HT-29 (cell line): ENCODE results near the gene CTAG1A. TPM values are rescaled to one million over a fixed set of nuclear protein-coding genes. Genes with fewer than 3 reads are reported as not detected.
"Not testable (repeated sequence)": the region's sequence is repeated elsewhere in the genome, so short reads cannot be mapped to it uniquely, and the experiment has no call there.

ENCODE experiments used
- DNase-seq: peaks from one replicate; pipeline ENCODE4 v3.0.0-alpha.2; 2015; ENCODE audit warnings: low spot score
- total RNA-seq: library from RNA; depleted of rRNA; stranded (reverse); fragments of >200 nt; shearing (Covaris generic); gene quantifications from 2 replicates; pipeline ENCODE4 v1.2.3, GENCODE V29; 2014

The CTAG1A gene
- total RNA-seq, 1 experiment from 2014 or later = not detected

DNA sequence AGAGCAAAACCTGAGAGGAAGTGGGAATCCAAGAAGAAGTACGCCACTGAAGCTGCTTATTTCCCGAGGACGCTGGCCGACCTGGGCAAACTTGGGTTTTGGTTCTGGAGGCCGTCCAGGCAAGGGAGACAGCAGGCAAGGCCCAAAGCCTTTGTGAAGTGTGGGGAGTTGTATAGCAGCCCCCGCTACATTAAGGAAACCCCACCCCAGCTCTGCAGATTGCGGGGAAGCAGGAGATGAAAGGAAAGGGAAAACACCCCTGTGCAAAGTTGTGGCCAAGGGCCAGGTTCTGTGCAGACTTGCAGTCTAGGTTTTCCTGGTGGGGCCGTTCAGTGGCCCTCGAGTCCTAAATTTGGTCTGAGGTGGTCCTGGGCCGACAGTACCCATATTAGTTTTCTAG is 11.9 kb upstream of the CTAG1A start:
- DNase-seq = not testable (repeated sequence)

GRCh38 chrX:154575076-154575475 is 9.9 kb upstream of the CTAG1A start:
- DNase-seq = not testable (repeated sequence)

- not testable (repeated sequence) for DNase-seq
Observed at GRCh38 chrX:154582994-154583393, 1.9 kb upstream of the CTAG1A start.

DNA sequence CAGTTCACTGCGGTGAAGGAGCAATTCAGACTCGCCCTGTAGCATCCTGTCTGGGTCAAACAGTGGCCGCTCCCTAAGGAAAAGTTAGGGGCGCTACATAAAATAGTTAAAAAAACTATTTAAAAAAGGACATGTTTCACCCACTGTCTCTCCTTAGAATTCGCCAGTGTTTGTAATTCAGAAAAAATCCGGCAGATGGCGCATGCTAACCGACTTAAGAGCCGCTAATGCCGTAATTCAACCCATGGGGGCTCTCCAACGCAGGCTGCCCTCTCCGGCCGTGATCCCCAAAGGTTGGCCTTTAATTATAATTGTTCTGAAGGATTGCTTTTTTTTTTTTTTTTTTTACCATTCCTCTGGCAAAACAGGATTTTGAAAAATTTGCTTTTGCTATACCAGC is 5.5 kb downstream of the CTAG1A start:
- not testable (repeated sequence) for DNase-seq

DNA sequence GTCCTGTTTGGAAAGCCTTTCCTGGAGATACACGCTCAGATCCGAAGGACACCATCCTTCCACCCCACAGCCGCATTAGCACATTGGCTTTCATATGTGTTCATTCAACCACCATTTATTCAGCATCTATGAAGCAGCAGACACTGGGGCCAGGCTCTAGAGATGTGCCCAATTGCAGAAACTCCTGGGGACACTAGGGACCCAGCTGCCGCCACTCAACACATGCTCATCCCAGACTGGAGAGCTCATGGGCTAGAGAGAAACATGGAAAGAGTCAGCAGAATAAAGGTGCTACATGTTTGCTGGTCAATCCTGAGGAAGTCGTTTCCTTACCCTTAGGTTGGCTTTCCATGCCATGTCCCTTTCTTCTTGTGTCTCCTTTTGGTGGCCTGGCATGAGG is 7.6 kb downstream of the CTAG1A start:
- DNase-seq = no peak

GRCh38 chrX:154593201-154593600 is 8.3 kb downstream of the CTAG1A start:
- DNase-seq = peak; percentile 0

DNA sequence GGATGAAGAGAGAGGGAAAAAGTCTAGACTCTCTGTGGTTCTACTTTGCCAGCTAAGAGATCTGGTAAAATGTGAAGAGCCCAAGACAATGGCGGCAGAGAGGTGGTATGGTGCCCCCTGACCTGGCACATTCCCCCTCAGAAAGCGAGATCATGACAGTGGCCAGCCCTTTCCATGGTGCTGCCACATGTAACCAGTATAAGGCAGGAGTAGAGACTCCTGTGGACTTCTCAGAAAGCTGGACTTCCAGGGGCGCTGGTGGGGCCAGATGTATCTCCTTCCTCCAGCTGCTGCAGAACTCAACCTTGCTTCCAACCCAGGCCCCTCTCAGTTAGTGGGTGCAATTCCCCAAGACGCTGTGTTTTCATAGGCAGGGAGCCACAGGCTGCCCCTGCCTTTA is 9.6 kb downstream of the CTAG1A start:
- peak; percentile 0 for DNase-seq

DNA sequence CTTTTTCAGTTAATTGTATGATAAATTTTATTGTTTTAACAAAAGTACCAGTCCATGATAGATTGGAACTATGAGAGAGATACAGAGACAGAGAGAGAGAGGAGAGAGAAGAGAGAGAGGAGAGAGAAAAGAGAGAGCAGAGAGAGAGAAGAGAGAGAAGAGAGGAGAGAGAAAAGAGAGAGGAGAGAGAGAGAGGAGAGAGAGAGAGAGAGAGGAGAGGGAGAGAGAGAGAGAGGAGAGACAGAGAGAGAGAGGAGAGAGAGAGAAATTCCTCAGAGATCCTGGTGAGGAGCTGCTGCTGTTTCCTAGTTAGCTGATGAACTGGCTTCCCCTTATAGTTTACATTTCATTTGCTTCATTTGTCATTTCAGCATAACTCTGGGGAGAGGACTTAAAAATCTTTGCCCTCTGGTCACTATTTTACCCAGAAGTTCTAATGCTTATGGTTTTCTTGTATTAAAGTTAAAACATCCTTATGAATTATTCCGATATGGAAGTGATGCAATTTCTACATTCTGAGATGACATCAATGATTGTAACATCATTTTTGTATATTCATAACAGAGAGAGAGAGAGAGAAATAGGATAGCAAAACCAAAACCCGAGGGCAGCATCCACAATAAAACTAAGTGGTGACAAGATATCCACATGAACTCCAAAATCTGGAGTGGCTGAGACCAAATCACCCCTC is 10.8 kb downstream of the CTAG1A start:
- DNase-seq = no peak

DNA sequence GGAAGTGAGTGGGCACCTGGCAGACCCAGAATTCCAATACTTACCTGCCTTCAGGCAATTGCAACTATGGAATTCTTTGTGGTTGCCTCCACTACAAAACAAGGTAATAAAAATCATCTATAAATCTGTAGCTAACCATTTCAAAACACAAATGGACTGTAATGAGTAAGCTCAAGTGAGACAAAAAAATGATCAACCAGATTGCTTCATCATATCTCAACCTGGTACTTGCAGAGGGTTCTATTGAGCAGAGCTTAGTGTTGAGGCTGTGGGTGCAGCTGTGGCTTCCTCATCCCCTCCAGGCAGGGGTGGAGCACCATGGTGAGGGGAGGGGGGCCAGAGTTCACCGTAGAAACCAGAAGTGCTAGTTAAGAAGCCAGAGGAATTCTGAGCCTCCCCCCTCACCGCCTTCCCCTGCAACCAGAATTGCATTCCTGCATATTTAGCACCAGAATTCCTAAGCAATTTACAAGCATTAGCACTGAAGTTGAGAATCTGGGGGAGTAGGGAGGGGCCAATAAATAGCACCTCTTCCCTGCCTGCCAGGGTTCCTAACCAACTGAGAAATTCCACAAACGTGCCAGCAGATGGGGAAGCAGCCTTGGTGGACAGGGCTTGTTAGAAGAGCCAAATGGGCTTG is 11.5 kb downstream of the CTAG1A start:
- no peak for DNase-seq

GRCh38 chrX:154597221-154597620 is 12.3 kb downstream of the CTAG1A start:
- no peak for DNase-seq

DNA sequence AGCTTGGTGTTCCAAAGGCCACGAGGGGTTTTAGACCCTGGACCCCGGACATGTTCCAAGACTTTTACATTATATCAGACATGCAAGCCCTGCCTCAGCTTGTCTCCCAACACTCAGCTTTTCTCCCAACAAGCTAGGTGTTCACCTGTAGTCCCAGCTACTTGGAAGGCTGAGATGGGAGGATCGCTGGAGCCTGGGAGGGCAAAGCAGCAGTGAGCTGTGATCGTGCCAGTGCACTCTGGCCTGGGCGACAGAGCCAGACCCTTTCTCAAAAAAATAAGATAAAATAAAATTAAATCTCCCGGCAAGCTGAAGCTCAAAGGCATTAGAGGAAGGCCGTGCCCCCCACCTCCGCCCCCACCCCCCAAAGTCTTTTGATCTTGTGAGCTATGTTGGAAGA is 13.7 kb downstream of the CTAG1A start:
- peak; percentile 0 for DNase-seq

DNA sequence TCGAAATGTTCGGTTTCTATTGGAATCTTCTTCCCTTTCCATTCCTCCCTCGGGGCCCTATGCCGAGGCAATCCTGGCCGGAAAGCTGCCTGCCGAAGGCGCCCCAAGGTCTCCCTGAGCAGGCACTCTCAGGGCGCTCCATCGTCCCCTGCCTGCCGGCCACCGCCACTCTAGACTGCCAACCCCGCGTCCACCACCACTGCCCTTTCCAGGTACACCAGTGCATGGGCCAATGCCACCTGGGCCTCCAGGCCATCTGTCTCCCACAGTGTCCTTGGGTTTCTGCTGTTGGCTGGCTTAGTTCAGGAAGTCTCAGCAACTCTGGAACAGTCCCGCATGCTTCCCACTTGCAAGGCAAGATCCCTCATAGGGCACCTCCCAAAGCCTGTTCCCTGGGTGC is 14.6 kb downstream of the CTAG1A start:
- DNase-seq = peak; percentile 0

DNA sequence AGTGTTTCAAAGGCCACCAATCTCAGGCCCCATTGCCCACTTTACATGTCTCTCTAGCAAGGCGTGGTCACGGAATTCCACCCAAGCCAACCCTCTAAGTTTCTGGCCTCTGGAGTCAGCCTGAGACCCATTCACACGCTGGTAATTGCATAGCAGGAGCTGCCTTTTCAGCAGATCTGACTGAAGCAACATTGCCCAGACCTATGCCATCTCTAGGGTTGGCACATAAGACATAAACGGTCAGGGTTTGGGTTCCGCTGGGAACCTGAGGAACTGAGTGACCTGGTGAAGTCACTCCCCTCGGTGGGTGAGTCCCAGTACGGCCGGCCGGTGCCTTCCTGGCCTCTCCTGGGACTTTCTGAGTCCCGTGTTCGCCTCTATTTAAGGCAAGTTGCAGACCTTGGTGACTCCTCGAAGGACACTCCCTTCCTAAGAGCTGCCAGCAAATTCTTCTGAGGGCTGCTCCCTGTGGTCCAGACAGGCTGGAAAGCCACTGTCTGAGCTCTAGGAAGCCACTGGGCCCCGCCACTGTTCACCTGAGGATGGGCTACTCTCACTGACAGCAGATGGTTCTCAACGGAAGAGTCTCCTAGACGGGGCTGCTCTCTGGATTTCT is 15.9 kb downstream of the CTAG1A start:
- no peak for DNase-seq

GRCh38 chrX:154602226-154602625 is 17.3 kb downstream of the CTAG1A start:
- peak; percentile 0 for DNase-seq

- DNase-seq = peak; percentile 0
Observed at GRCh38 chrX:154602766-154603437, 18.0 kb downstream of the CTAG1A start.

DNA sequence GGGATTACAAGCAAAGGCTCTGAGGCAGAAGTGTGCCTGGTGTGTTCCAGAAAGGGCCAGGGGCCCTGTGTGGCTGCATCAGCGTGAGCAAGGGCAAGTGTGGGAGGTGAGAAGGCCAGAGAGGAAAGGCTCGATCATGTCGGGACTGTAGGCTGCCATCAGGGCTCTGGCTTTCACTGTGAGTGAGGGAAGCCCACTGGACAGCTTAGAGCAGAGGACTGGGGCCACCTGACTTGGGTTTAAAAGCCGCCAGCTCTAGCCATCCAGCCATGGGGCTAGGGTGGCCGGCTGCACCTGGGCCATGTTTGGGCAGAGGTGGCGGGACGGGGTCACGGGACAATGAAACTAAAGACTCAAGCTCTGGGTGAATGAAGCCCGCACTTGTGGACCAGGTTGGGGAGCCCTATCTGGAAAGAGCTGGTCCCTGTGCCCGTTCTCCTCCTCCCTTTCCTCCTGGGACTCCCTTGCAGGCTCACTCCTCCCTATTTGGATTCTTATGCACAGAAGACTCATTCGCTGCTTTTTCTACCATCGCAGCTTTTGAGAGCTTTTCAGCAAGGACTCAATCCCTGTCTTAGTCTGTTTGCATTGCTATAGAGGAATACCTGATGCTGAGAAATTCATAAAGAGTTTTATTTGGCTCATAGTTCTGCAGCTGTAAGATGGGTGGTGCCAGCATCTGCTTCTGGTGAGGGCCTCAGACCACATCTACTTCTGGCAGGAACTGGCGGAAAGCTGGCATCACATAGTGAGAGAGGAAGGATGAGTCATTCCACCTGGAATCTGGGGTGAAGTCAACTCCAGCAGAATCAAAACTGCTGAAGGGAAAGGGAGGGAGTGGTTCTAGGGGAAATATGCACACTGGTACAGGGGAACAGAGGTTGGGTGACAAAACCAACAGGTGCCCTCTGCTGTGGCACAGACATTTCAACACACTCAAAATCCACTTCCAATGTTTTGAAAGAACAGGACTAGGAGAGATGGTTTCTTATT is 18.8 kb downstream of the CTAG1A start:
- DNase-seq = no peak

DNA sequence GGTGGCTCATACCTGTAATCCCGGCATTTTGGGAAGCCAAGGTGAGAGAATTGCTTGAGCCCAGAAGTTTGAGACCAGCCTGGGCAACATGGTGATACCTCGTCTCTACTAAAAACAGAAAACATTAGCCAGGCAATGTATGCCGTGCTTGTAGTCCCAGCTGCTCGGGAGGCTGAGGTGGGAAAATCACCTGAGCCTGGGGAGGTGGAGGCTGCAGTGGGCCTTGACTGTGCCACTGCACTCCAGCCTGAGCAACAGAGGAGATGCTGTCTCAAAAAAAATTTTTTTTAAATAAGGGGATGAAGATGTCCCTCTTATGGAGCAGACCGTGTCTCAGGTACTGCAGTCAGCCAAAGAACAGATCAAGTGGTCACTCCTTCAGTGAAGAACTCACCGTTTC is 20.6 kb downstream of the CTAG1A start:
- DNase-seq = peak; percentile 0

GRCh38 chrX:154607370-154607769 is 22.4 kb downstream of the CTAG1A start:
- peak; percentile 0 for DNase-seq

DNA sequence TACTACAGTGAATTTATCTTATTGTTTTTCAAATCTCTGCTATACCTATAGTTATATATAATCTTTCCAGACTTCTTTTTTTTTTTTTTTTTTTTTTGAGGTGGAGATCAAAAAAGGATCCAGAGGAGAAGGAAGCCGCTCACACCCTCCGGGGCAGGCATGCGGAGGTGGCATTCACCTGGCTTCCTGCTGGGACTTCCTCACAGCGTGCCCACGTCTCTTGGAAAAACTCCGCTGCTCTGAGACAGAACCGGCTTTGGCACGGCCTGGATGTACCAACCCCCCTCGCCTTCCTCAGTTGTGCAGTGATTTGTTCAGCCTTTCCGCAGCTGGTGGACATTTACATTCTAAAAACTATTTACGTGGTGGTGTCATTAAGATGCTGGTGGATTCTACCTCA is 23.0 kb downstream of the CTAG1A start:
- peak; percentile 0 for DNase-seq

DNA sequence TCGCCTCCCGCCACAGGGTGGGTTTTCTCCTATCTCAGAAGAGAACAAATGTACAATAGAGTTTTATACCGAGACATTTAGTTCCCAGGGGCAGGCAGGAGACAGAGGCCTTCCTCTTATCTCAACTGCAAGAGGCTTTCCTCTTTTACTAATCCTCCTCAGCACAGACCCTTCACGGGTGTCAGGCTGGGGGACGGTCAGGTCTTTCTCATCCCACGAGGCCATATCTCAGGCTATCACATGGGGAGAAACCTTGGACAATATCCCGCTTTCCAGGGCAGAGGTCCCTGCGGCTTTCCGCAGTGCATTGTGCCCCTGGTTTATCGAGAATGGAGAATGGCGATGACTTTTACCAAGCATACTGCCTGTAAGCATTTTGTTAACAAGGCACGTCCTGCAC is 23.9 kb downstream of the CTAG1A start:
- not testable (repeated sequence) for DNase-seq

- DNase-seq = peak; percentile 0
Observed at GRCh38 chrX:154611146-154611545, 26.2 kb downstream of the CTAG1A start.
